Type B pancreatic cell (in vitro differentiated cells): ENCODE data around the gene ENO4. TPM values are rescaled to one million over a fixed set of nuclear protein-coding genes. Genes with fewer than 3 reads are reported as not detected.

ENCODE experiments used
- DNase-seq: peaks from one replicate; pipeline ENCODE4 v3.0.0; 2021; ENCODE audit warnings: mixed read lengths; ENCODE audit not compliant: unreplicated experiment; ENCODE audit errors: extremely low spot score
- H3K27ac Mint-ChIP-seq: 2 replicates; pipeline ENCODE4 v1.8.0; 2021; ENCODE audit warnings: mild to moderate bottlenecking, mixed read lengths
- H3K27me3 Mint-ChIP-seq: 2 replicates; pipeline ENCODE4 v1.8.0; 2021; ENCODE audit warnings: mixed read lengths
- H3K36me3 Mint-ChIP-seq: 2 replicates; pipeline ENCODE4 v1.8.0; 2021; ENCODE audit warnings: mixed read lengths
- H3K4me1 Mint-ChIP-seq: one replicate; pipeline ENCODE4 v1.8.0; 2021; ENCODE audit warnings: mixed read lengths; ENCODE audit not compliant: unreplicated experiment
- H3K4me3 Mint-ChIP-seq: 2 replicates; pipeline ENCODE4 v1.8.0; 2021; ENCODE audit warnings: mild to moderate bottlenecking, mixed read lengths
- H3K9me3 Mint-ChIP-seq: 2 replicates; pipeline ENCODE4 v1.8.0; 2021; ENCODE audit warnings: mixed read lengths
- CTCF ChIP-seq: fragments of 200-600 bp; sonication (generic); conservative IDR thresholded peaks from 2 replicates; pipeline ENCODE4 v1.5.0; 2021; ENCODE audit warnings: antibody characterized with exemption, mild to moderate bottlenecking
- total RNA-seq: library from RNA; stranded (reverse); gene quantifications from 2 replicates; pipeline ENCODE4 v1.2.1, GENCODE V29; 2021; ENCODE audit warnings: low replicate concordance

The ENO4 gene
- total RNA-seq, 1 donor from 2014 or later: 4.4 TPM

GRCh38 chr10:116873134-116873533 is 23.8 kb downstream of the ENO4 start:
- DNase-seq: no peak
- H3K4me1 Mint-ChIP-seq: peaks cover 6% of the 10 kb centered on the region
- H3K36me3 Mint-ChIP-seq: no peaks in the 10 kb centered on the region
- peaks cover 5% of the 10 kb centered on the region for H3K27me3 Mint-ChIP-seq
- no peak overlapping the region for H3K4me3 Mint-ChIP-seq
- no peak overlapping the region for H3K27ac Mint-ChIP-seq
- no peak for TF ChIP-seq CTCF
- H3K9me3 Mint-ChIP-seq: peaks cover 5% of the 10 kb centered on the region

GRCh38 chr10:116875897-116876296 is 26.6 kb downstream of the ENO4 start:
- H3K4me1 Mint-ChIP-seq: peaks cover 2% of the 10 kb centered on the region

GRCh38 chr10:116877391-116877790 is 28.1 kb downstream of the ENO4 start:
- no peak for TF ChIP-seq CTCF
- H3K9me3 Mint-ChIP-seq: peaks cover 2% of the 10 kb centered on the region
- peaks cover 5% of the 10 kb centered on the region for H3K27me3 Mint-ChIP-seq
- H3K36me3 Mint-ChIP-seq: no peaks in the 10 kb centered on the region
- DNase-seq: no peak
- no peak overlapping the region for H3K27ac Mint-ChIP-seq
- no peak overlapping the region for H3K4me3 Mint-ChIP-seq
- no peaks in the 10 kb centered on the region for H3K4me1 Mint-ChIP-seq

More at GRCh38 chr10:116875897-116876296, 26.6 kb downstream of the ENO4 start:
- Mint-ChIP-seq H3K27ac (no peak overlapping the region), H3K36me3 (no peaks in the 10 kb centered on the region), H3K4me3 (no peak overlapping the region), H3K27me3 (peaks cover 5% of the 10 kb centered on the region), H3K9me3 (peaks cover 5% of the 10 kb centered on the region)
- DNase-seq: no peak
- no peak for TF ChIP-seq CTCF

- DNase-seq: no peak
- Mint-ChIP-seq H3K4me3 (no peak overlapping the region), H3K36me3 (no peaks in the 10 kb centered on the region), H3K4me1 (no peaks in the 10 kb centered on the region), H3K27me3 (peaks cover 5% of the 10 kb centered on the region), H3K27ac (no peak overlapping the region), H3K9me3 (no peaks in the 10 kb centered on the region)
- TF ChIP-seq CTCF: no peak
These were observed 28.8 kb downstream of the ENO4 start for GRCh38 chr10:116878123-116878522.

- no peak for TF ChIP-seq CTCF
- H3K4me3 Mint-ChIP-seq: no peak overlapping the region
- no peaks in the 10 kb centered on the region for H3K36me3 Mint-ChIP-seq
- H3K27ac Mint-ChIP-seq: no peak overlapping the region
- no peak for DNase-seq
- no peaks in the 10 kb centered on the region for H3K9me3 Mint-ChIP-seq
- H3K4me1 Mint-ChIP-seq: no peaks in the 10 kb centered on the region
- peaks cover 5% of the 10 kb centered on the region for H3K27me3 Mint-ChIP-seq
These were observed 30.5 kb downstream of the ENO4 start for GRCh38 chr10:116879817-116880216.
